SK-N-DZ (cell line): ENCODE measurements around the gene LTBP4.
"Not testable (repeated sequence)": the region's sequence is repeated elsewhere in the genome, so short reads cannot be mapped to it uniquely, and the experiment has no call there.

Experiments used
- DNase-seq: peaks from one replicate; pipeline ENCODE4 v3.0.0-alpha.2; 2015; ENCODE audit warnings: low spot score

Gene LTBP4

GRCh38 chr19:40576585-40577451 lies 24.4 kb upstream of the LTBP4 start, which contains the start of gene SHKBP1:
Gene SHKBP1 (plus strand): TSS chr19:40576873. CDS start chr19:40576900, 27 bp downstream.
- peak; percentile 93 for DNase-seq

- peak; percentile 72 for DNase-seq
Measured at GRCh38 chr19:40578442-40578908, 22.7 kb upstream of the LTBP4 start.

- no peak for DNase-seq
Measured at GRCh38 chr19:40580619-40581018, 20.6 kb upstream of the LTBP4 start.

- DNase-seq: no peak
Measured at GRCh38 chr19:40581531-40581930, 19.6 kb upstream of the LTBP4 start.

- DNase-seq: no peak
Measured at GRCh38 chr19:40582467-40582866, 18.7 kb upstream of the LTBP4 start.

- DNase-seq: no peak
Measured at GRCh38 chr19:40583283-40583682, 17.9 kb upstream of the LTBP4 start.

GRCh38 chr19:40584007-40584406 lies 17.2 kb upstream of the LTBP4 start:
- DNase-seq: no peak

- no peak for DNase-seq
Measured at GRCh38 chr19:40585241-40585981, 15.8 kb upstream of the LTBP4 start.

- no peak for DNase-seq
Measured at GRCh38 chr19:40585982-40586422, 15.2 kb upstream of the LTBP4 start.

- no peak for DNase-seq
Measured at GRCh38 chr19:40586611-40587010, 14.6 kb upstream of the LTBP4 start.

- no peak for DNase-seq
Measured at GRCh38 chr19:40588110-40588854, 12.9 kb upstream of the LTBP4 start.

- no peak for DNase-seq
Measured at GRCh38 chr19:40588926-40589569, 12.1 kb upstream of the LTBP4 start.

GRCh38 chr19:40589591-40590429 lies 11.4 kb upstream of the LTBP4 start:
- DNase-seq: no peak

GRCh38 chr19:40590464-40591265 lies 10.5 kb upstream of the LTBP4 start:
- DNase-seq: no peak

GRCh38 chr19:40591724-40592123 lies 9.4 kb upstream of the LTBP4 start:
- not testable (repeated sequence) for DNase-seq

- peak; percentile 74 for DNase-seq
Measured at GRCh38 chr19:40592170-40592569, 9.0 kb upstream of the LTBP4 start.

GRCh38 chr19:40594255-40594654 lies 6.9 kb upstream of the LTBP4 start:
- DNase-seq: peak; percentile 47

GRCh38 chr19:40594657-40595091 lies 6.5 kb upstream of the LTBP4 start:
- DNase-seq: peak; percentile 49

- no peak for DNase-seq
Measured at GRCh38 chr19:40596608-40597328, 4.4 kb upstream of the LTBP4 start.
